ENCODE data around the gene SPRED2. TPM values are rescaled to one million over a fixed set of nuclear protein-coding genes. Genes with fewer than 3 reads are reported as not detected.

SPRED2 gene
- total and polyA plus RNA-seq, 11 donors, result 7.0 to 24.4 (median 16.1) TPM

DNA sequence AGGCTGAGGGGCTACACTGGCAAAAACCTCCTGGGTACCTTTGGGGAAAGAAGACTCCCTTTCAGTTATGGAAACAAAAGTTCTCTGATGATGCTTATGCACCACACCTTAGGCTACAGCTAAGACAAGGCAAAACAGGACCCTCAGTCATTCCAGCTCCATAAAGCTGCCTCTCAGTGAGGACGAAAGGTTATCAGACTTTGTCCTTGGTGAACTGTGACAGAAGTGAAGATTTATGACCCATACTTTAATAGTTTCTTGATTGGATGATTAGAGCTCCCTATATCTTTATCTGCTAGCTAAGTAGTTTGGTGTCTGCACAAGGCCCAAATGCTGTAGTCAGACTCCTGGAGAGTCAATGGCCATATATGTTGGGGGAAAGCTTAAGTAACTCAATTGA is 40.6 kb upstream of the SPRED2 start:
- DNase-seq (no peak), ATAC-seq (no peak)
- intact Hi-C loops (cut with DNase I), result no loop called here

DNA sequence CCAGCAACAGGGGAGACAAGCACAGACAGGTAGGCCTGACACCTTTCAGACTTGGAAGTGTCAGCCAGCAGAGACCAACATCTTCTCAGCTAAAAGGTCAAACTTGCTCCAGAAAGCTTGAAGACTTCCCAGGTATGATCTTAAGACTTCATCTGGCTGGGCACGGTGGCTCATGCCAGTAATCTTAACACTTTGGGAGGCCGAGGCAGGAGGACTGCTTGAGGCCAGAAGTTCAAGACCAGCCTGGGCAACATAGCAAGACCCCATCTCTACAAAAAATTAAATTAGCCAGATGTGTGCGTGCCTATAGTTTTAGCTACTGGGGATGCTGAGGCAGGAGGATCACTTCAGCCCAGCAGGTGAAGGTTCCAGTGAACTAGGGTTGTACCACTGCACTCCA is 39.0 kb upstream of the SPRED2 start:
- no peak for TF ChIP-seq POLR2A (IDR thresholded peaks at IDR 0.05)
- TF ChIP-seq, protein P1, sequence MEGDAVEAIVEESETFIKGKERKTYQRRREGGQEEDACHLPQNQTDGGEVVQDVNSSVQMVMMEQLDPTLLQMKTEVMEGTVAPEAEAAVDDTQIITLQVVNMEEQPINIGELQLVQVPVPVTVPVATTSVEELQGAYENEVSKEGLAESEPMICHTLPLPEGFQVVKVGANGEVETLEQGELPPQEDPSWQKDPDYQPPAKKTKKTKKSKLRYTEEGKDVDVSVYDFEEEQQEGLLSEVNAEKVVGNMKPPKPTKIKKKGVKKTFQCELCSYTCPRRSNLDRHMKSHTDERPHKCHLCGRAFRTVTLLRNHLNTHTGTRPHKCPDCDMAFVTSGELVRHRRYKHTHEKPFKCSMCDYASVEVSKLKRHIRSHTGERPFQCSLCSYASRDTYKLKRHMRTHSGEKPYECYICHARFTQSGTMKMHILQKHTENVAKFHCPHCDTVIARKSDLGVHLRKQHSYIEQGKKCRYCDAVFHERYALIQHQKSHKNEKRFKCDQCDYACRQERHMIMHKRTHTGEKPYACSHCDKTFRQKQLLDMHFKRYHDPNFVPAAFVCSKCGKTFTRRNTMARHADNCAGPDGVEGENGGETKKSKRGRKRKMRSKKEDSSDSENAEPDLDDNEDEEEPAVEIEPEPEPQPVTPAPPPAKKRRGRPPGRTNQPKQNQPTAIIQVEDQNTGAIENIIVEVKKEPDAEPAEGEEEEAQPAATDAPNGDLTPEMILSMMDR (IDR thresholded peaks at IDR 0.05), result no peak
- Histone ChIP-seq H3K27ac (no peak overlapping the region), H3K36me3 (no peaks in the 10 kb centered on the region), H3K4me3 (no peak overlapping the region), H3K4me1 (no peaks in the 10 kb centered on the region), H3K9me3 (peaks cover 0 to 4% (median 0%) of the 10 kb centered on the region in 12 donors), H3K27me3 (no peaks in the 10 kb centered on the region)
- DNase-seq (no peak), ATAC-seq (no peak)
- 96 to 100% (median 97%) methylated on average over 3 of the region's 3 CpGs for WGBS, 4 donors
- intact Hi-C loops (cut with DNase I), result no loop called here

More for the DNA sequence above, 40.6 kb upstream of the SPRED2 start:
- Histone ChIP-seq H3K9me3 (peaks cover 0 to 4% (median 0%) of the 10 kb centered on the region in 12 donors), H3K27ac (no peak overlapping the region), H3K27me3 (no peaks in the 10 kb centered on the region), H3K4me1 (peaks cover 0 to 3% (median 0%) of the 10 kb centered on the region in 12 donors), H3K36me3 (no peaks in the 10 kb centered on the region), H3K4me3 (no peak overlapping the region)
- TF ChIP-seq, protein P1 (IDR thresholded peaks at IDR 0.05), result no peak
- TF ChIP-seq POLR2A (IDR thresholded peaks at IDR 0.05), result no peak
- 94 to 100% (median 96%) methylated on average over 1 of the region's 1 CpG for WGBS, 4 donors

DNA sequence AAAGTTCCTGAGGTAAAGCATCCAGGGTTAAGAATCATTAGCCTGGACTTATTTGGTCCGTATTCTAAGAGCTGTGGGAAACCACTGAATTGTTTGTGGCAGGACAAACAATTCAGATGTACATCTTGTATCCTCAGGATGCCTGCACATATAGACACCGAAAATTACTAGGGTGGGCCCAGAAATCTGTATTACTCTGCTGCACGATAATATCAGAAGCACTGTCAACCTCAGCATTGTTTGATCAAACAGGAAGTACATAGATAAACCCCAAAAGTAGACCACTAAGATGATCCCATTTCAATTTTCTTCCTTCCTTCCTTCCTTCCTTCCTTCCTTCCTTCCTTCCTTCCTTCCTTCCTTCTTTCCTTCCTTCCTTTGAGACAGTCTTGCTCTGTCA is 34.2 kb upstream of the SPRED2 start:
- no peaks in the 10 kb centered on the region for H3K9me3 ChIP-seq
- peaks cover 0 to 18% (median 8%) of the 10 kb centered on the region in 12 donors for H3K4me1 ChIP-seq
- intact Hi-C loops (cut with DNase I), result no loop called here
- 85 to 93% (median 88%) methylated on average over 3 of the region's 3 CpGs for WGBS, 4 donors
- no peak for DNase-seq
- no peaks in the 10 kb centered on the region for H3K36me3 ChIP-seq
- no peak for ATAC-seq
- no peak overlapping the region for H3K4me3 ChIP-seq
- H3K27me3 ChIP-seq, result no peaks in the 10 kb centered on the region
- no peak overlapping the region for H3K27ac ChIP-seq
- TF ChIP-seq, protein P1 (IDR thresholded peaks at IDR 0.05), result no peak
- TF ChIP-seq POLR2A (IDR thresholded peaks at IDR 0.05), result no peak

DNA sequence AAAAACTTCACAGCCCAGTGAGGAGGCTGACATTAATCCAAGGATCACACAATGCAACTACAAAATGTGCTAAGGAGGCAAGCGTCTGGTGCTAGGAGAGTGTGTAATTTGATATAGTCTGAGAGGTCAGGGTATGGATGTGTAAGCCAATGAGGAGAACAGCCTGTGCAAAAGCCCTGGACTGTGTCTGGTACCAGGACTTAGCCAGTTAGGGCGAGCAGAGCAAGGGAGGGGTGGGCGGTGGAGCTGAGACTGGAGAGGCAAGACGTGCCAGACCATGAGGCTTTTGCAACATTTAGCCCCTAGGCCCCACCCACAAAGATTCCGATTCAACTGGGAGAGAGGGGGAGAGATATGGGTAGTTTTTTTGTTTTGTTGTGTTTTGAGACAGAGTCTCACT is 33.5 kb upstream of the SPRED2 start:
- Histone ChIP-seq H3K36me3 (no peaks in the 10 kb centered on the region), H3K4me3 (no peak overlapping the region), H3K27ac (peak overlapping the region in 1 of 12 donors; percentile 39), H3K4me1 (peaks cover 0 to 18% (median 8%) of the 10 kb centered on the region in 12 donors), H3K9me3 (no peaks in the 10 kb centered on the region), H3K27me3 (no peaks in the 10 kb centered on the region)
- DNase-seq (peak in 2 of 5 donors; percentile 55 to 65), ATAC-seq (peak in 2 of 4 donors; percentile 69 to 82)
- WGBS, 4 donors, result 73 to 80% (median 76%) methylated on average over 5 of the region's 5 CpGs
- TF ChIP-seq, protein P1 (IDR thresholded peaks at IDR 0.05), result no peak
- no peak for TF ChIP-seq POLR2A (IDR thresholded peaks at IDR 0.05)
- intact Hi-C loops (cut with DNase I), result no loop called here
